ENCODE data around the gene SAMD3.
"Not testable (repeated sequence)": the region's sequence is repeated elsewhere in the genome, so short reads cannot be mapped to it uniquely, and the experiment has no call there.

Gene SAMD3

GRCh38 chr6:130170160-130170559 is 52.6 kb downstream of the SAMD3 start:
- not testable (repeated sequence) for DNase-seq

GRCh38 chr6:130167655-130168054 is 55.1 kb downstream of the SAMD3 start:
- no peak for DNase-seq

GRCh38 chr6:130164251-130164650 is 58.5 kb downstream of the SAMD3 start:
- DNase-seq: no peak

- DNase-seq: no peak
Observed at GRCh38 chr6:130163266-130163665, 59.5 kb downstream of the SAMD3 start.

- no peak for DNase-seq
Observed at GRCh38 chr6:130162421-130162820, 60.3 kb downstream of the SAMD3 start.

GRCh38 chr6:130161683-130162404 is 60.9 kb downstream of the SAMD3 start:
- DNase-seq: no peak

GRCh38 chr6:130159956-130160355 is 62.8 kb downstream of the SAMD3 start:
- DNase-seq: no peak

GRCh38 chr6:130158548-130158947 is 64.2 kb downstream of the SAMD3 start:
- DNase-seq: no peak

- DNase-seq: no peak
Observed at GRCh38 chr6:130158056-130158455, 64.7 kb downstream of the SAMD3 start.

- DNase-seq: no peak
Observed at GRCh38 chr6:130156908-130157307, 65.8 kb downstream of the SAMD3 start.

GRCh38 chr6:130152908-130153510 is 69.7 kb downstream of the SAMD3 start:
- DNase-seq: no peak

- DNase-seq: no peak
Observed at GRCh38 chr6:130150906-130151305, 71.8 kb downstream of the SAMD3 start.

GRCh38 chr6:130149016-130149415 is 73.7 kb downstream of the SAMD3 start:
- DNase-seq: not testable (repeated sequence)

- no peak for DNase-seq
Observed at GRCh38 chr6:130148181-130148580, 74.6 kb downstream of the SAMD3 start.

GRCh38 chr6:130147111-130147510 is 75.6 kb downstream of the SAMD3 start:
- DNase-seq: no peak

- no peak for DNase-seq
Observed at GRCh38 chr6:130143709-130144108, 79.0 kb downstream of the SAMD3 start.

- DNase-seq: no peak
Observed at GRCh38 chr6:130140084-130140483, 82.7 kb downstream of the SAMD3 start.

GRCh38 chr6:130138909-130139242 is 83.9 kb downstream of the SAMD3 start:
- no peak for DNase-seq

- no peak for DNase-seq
Observed at GRCh38 chr6:130138116-130138908, 84.4 kb downstream of the SAMD3 start.

- no peak for DNase-seq
Observed at GRCh38 chr6:130136798-130137197, 86.0 kb downstream of the SAMD3 start.

GRCh38 chr6:130134582-130134981 is 88.2 kb downstream of the SAMD3 start:
- DNase-seq: no peak

GRCh38 chr6:130132286-130132701 is 90.5 kb downstream of the SAMD3 start:
- DNase-seq: no peak

GRCh38 chr6:130129762-130130246 is 92.9 kb downstream of the SAMD3 start:
- no peak for DNase-seq

GRCh38 chr6:130128326-130128725 is 94.4 kb downstream of the SAMD3 start:
- no peak for DNase-seq

All from 8988T (cell line).